DOHH2 (cell line): ENCODE data around the gene SELP.

Experiments used
- H3F3A ChIP-seq: fragments of 200-600 bp; sonication (generic), shearing (Covaris generic); 2 replicates; pipeline ENCODE4 v1.6.0; 2016; ENCODE audit warnings: antibody characterized with exemption, mild to moderate bottlenecking; ENCODE audit not compliant: control insufficient read depth, insufficient read depth
- H3K27ac ChIP-seq: fragments of 200-600 bp; sonication (generic); 2 replicates; pipeline ENCODE4 v1.5.1; 2014; ENCODE audit warnings: low read depth, mild to moderate bottlenecking, low read length, moderate library complexity
- H3K27me3 ChIP-seq: fragments of 200-600 bp; sonication (generic); 2 replicates; pipeline ENCODE4 v1.6.1; 2014; ENCODE audit warnings: mild to moderate bottlenecking, low read length, mixed read lengths; ENCODE audit not compliant: control insufficient read depth
- H3K36me3 ChIP-seq: fragments of 200-600 bp; sonication (generic); 2 replicates; pipeline ENCODE4 v1.6.1; 2014; ENCODE audit warnings: mild to moderate bottlenecking, low read length, moderate library complexity, mixed read lengths; ENCODE audit not compliant: control insufficient read depth
- H3K4me1 ChIP-seq: fragments of 200-600 bp; sonication (generic); 2 replicates; pipeline ENCODE4 v1.6.1; 2014; ENCODE audit warnings: mild to moderate bottlenecking, low read length, mixed read lengths; ENCODE audit not compliant: control insufficient read depth
- H3K4me2 ChIP-seq: fragments of 200-600 bp; sonication (generic); 2 replicates; pipeline ENCODE4 v1.6.0; 2014; ENCODE audit warnings: mild to moderate bottlenecking, low read length, moderate library complexity
- H3K4me3 ChIP-seq: fragments of 200-600 bp; sonication (generic); 2 replicates; pipeline ENCODE4 v1.5.1; 2014; ENCODE audit warnings: mild to moderate bottlenecking, low read length, mixed read lengths
- H3K79me2 ChIP-seq: fragments of 200-600 bp; sonication (generic); 2 replicates; pipeline ENCODE4 v1.6.1; 2014; ENCODE audit warnings: mild to moderate bottlenecking, low read length, mixed read lengths; ENCODE audit not compliant: control insufficient read depth
- H3K9me2 ChIP-seq: fragments of 200-600 bp; sonication (generic); replicated peaks from 2 replicates; pipeline ENCODE4 v1.6.1; 2014; ENCODE audit warnings: mild to moderate bottlenecking, low read length, mixed read lengths; ENCODE audit not compliant: control insufficient read depth
- H3K9me3 ChIP-seq: fragments of 200-600 bp; sonication (generic); 2 replicates; pipeline ENCODE4 v1.6.1; 2014; ENCODE audit warnings: antibody characterized with exemption, low read length, mixed read lengths; ENCODE audit not compliant: control insufficient read depth, insufficient read depth
- H4K20me1 ChIP-seq: fragments of 200-600 bp; sonication (generic); 2 replicates; pipeline ENCODE4 v1.6.0; 2014; ENCODE audit warnings: low read depth, mild to moderate bottlenecking, antibody characterized with exemption, low read length, moderate library complexity; ENCODE audit not compliant: control insufficient read depth, insufficient read depth
- CTCF ChIP-seq: fragments of 200-600 bp; sonication (generic); IDR thresholded peaks from one replicate; pipeline ENCODE4 v1.5.1; 2014; ENCODE audit warnings: antibody characterized with exemption, mild to moderate bottlenecking, low read depth, low read length; ENCODE audit not compliant: poor library complexity, severe bottlenecking
- EZH2phosphoT487 ChIP-seq: fragments of 200-600 bp; sonication (generic); IDR thresholded peaks from 2 replicates; pipeline ENCODE4 v1.6.1; 2017; ENCODE audit warnings: borderline replicate concordance, mild to moderate bottlenecking, antibody characterized with exemption, low read length, moderate library complexity, mixed read lengths

The SELP gene

GRCh38 chr1:169565335-169566271, 64.3 kb downstream of the SELP start:
- Histone ChIP-seq H3F3A (no peaks in the 10 kb centered on the region), H3K27ac (no peak overlapping the region), H3K9me2 (no peaks in the 10 kb centered on the region), H4K20me1 (no peaks in the 10 kb centered on the region), H3K79me2 (no peaks in the 10 kb centered on the region), H3K27me3 (peaks cover 24% of the 10 kb centered on the region), H3K4me3 (no peak overlapping the region), H3K9me3 (no peaks in the 10 kb centered on the region), H3K4me2 (no peak overlapping the region), H3K4me1 (no peaks in the 10 kb centered on the region), H3K36me3 (no peaks in the 10 kb centered on the region)
- TF ChIP-seq CTCF, result no peak
- TF ChIP-seq EZH2phosphoT487, result no peak

- Histone ChIP-seq H3K9me3 (no peaks in the 10 kb centered on the region), H3K36me3 (no peaks in the 10 kb centered on the region), H3K27ac (no peak overlapping the region), H3K4me3 (no peak overlapping the region), H3F3A (no peaks in the 10 kb centered on the region), H3K4me1 (no peaks in the 10 kb centered on the region), H4K20me1 (no peaks in the 10 kb centered on the region), H3K79me2 (no peaks in the 10 kb centered on the region), H3K4me2 (no peak overlapping the region), H3K27me3 (0 out of 2 replicates have a peak, but pooled peaks cover 16% of the 10 kb centered on the region), H3K9me2 (no peaks in the 10 kb centered on the region)
- TF ChIP-seq EZH2phosphoT487 (no peak), CTCF (no peak)
Observed at GRCh38 chr1:169563650-169564049, 66.3 kb downstream of the SELP start.

- no peaks in the 10 kb centered on the region for H3K9me3 ChIP-seq
- TF ChIP-seq EZH2phosphoT487 (no peak), CTCF (no peak)
- 0 out of 2 replicates have a peak, but pooled peaks cover 19% of the 10 kb centered on the region for H3K27me3 ChIP-seq
- H3K4me1 ChIP-seq, result no peaks in the 10 kb centered on the region
- no peak overlapping the region for H3K4me2 ChIP-seq
- no peaks in the 10 kb centered on the region for H4K20me1 ChIP-seq
- H3K9me2 ChIP-seq, result no peaks in the 10 kb centered on the region
- H3F3A ChIP-seq, result no peaks in the 10 kb centered on the region
- no peak overlapping the region for H3K4me3 ChIP-seq
- H3K27ac ChIP-seq, result no peak overlapping the region
- no peaks in the 10 kb centered on the region for H3K79me2 ChIP-seq
- H3K36me3 ChIP-seq, result no peaks in the 10 kb centered on the region
Observed at GRCh38 chr1:169563019-169563615, 66.8 kb downstream of the SELP start.
